ENCODE results near the gene SLC26A11. TPM values are rescaled to one million over a fixed set of nuclear protein-coding genes. Genes with fewer than 3 reads are reported as not detected.
A peak's percentile ranks its signal among the peaks of the same experiment; 100 is the strongest.

The SLC26A11 gene
- 7.2 TPM for total RNA-seq

DNA sequence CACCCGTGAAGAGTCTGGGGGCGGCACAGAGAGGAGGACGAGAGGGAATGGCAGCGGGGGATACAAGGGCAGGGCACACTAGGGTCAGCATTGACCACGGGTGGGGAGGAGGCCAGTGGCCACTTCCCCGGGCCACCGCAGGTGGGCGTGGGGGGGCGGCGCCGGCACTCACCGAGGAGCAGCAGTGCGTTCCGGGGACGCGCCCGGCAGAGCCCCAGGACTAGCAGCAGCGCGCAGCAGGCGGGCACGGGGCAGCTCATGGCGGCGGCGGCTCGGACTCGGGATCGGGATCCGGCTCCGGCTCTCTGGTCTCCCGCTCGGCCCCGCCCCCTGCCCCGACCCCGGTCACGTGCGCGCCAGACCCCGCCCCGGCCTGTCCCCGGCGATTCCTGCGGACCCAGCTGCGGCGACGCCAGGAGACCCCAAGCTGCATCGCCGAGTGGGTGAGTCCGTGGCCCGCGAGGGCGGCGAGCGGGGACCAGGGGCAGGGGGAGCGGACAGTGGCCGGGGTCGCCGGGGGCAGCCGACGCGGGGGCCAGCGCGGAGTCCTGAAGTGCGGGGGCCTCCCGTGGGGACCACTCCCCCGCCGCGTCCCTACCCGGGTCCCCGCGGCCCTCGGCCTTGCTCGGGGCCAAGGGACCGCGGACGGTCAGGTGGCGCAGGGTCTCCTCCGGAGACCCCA, at the start of gene SLC26A11, which contains the start of gene SGSH:
TSS of gene SLC26A11 (plus strand) at position 374 of the 682 bp plus-strand sequence. CDS start 1,134 bp downstream, outside the sequence.
TSS of gene SGSH (minus strand) at position 280 of the 682 bp plus-strand sequence. CDS start at position 260, 20 bp downstream.
- peak; percentile 76 for ATAC-seq

DNA sequence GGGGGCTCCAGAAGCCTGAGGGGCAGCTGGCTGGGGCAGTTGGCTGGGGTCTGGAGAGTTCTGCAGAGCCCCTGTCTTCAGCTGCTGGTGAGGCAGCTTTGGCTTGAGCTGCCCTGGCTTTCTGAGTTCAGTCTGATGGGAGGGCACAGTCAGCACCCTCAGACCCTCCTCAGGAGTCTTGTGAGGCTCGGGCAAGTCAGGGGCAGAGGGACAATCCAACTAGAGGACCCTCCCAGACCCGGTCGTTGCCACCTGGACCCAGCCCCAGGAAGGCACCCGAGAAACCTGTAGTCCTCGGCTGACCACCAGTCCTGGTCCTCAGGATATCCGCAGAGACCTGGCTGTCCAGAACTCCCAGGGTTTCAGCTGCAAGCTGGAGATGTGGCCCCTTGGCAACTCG, 48.5 kb upstream of the SLC26A11 start:
- ATAC-seq, result no peak

DNA sequence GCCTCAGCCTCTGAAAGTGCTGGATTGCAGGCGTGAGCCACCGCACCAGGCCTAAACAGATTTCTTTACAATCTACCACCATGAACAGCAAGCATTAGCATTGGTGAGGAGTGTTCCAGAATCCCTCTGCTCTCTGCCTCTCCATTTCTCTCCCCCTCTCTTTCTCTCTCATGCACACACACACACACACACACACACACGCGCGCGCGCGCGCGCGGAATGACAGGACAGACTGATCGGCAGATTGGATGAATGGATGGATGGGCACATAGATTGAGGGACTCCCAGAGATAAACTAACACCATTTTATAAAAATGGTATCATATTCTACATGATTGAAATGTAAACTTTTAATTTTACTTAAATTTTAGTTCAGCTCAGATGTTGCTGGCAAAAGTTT, 47.1 kb upstream of the SLC26A11 start:
- ATAC-seq, result no peak

DNA sequence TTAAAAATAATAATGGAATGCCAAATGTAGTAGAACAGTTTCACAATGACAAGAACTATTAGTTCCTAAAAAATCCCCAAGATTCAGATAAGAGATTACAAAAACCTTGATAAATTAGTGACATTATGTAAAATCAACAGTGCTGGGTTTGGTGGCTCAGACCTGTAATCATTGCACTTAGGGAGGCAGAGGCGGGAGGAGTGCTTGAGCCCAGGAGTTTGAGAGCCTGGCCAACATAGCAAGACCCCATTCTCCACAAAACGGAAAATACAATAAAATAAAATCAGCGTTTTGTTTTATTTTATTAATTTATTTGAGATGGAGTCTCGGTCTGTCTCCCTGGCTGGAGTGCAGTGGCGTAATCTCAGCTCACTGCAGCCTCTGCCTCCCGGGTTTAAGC, 46.3 kb upstream of the SLC26A11 start:
- ATAC-seq, result no peak

DNA sequence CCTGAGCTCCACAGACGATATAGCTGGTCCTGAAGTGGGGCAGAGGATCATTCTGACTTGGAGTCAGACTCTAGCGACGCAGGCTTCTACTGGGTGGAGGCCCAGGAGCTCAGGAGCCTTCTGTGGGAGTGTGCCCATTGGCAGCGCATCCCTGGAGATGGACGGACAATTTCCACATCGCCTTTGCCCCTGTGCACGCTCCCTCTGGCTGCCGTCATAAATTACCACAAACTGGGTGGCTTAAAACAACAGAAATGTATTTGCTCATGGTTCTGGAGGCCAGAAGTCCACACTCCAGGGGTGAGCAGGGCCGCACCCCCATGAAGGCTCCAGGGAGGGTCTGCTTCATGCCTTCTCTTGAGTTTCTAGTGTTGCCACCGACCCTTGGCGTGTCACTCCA, 43.5 kb upstream of the SLC26A11 start:
- no peak for ATAC-seq

DNA sequence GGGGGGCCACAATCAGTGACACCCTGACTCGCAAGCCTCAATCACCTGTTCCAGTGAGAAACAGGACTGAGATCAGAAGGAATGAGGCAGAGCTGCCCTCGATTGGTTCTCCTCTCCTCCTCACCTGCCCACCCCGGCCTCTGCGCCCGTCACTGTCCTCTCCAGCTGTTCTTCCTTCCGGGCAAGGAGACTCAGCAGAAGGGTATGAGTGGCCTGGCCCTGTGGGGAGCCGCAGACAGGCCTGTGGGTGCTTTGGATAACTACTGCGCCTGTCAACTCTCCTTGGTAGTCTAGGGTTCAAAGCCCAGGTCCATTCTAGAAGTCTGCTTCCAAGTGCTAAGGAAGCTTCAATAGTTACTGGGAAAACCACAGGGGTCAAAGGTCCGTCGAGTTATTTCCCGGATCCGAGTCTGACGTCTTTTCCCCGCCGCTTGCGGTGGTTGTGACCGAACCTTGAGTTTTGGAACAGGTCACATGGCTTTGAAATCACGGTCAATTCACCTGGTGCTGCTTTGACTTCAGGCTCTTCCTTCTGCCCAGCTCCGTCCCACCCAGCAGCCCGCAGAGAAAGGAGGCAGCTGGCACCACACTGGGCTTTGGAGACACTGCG, 42.1 kb upstream of the SLC26A11 start:
- no peak for ATAC-seq

DNA sequence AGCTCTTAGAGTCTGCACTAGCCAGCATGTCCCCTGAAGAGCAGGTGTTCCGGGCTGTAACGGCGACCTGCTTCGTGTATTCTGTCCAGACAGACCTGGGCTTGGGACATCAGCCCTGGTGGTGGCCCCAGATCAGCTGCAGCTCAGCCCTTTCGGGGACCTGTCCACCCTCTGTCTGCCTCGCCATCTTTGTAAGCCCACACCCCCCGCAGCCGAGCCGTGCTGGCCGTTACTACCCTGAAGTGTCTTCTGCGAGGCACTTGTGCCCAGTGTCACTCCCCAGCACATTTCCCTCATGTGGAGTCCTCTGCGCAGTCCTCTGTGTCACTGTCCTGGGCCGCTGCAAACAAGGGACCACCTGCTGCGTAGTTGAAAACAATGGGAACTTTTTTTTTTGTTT, 40.0 kb upstream of the SLC26A11 start:
- no peak for ATAC-seq

DNA sequence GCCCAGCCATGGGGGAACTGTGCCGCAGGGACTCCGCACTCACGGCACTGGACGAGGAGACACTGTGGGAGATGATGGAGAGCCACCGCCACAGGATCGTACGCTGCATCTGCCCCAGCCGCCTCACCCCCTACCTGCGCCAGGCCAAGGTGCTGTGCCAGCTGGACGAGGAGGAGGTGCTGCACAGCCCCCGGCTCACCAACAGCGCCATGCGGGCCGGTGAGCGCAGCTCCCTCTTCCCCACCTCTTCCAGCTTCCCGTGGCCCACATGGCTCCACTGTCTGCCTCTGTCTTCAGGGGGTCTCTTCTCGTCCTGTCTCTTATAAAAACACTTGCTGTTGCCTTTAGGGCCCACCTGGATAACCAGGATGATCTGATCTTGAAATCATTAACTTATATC, 38.8 kb upstream of the SLC26A11 start:
- no peak for ATAC-seq

DNA sequence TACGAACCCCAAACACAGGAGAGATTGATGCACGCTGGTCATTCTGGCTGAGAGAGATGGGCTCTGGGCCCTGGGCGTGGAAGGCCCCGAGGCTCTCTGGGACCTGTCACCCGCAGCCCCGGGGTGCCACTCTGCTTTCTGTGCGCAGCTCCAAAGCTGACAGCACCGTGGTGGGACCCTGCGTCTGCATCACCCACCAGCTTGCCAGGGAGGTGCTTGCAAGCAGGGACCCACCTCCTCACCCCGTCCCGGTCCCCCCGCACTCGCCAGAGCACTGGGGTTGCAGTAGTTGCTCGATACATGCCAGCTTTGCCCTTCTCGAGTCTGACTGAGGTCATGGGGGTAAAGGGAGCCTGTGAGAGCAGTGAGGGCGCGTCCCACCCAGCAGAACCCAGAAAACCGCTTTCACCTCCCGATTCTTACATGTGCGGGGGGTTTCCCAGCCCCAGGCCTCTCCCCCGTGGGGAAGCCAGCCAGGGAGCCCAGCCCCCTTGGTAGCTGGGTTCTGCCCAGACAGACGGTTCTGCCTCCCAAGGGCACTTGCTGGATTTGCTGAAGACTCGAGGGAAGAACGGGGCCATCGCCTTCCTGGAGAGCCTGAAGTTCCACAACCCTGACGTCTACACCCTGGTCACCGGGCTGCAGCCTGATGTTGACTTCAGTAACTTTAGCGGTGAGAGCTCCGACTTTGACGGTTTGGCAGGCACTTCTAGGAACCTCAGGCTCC, 37.9 kb upstream of the SLC26A11 start:
- ATAC-seq, result no peak

DNA sequence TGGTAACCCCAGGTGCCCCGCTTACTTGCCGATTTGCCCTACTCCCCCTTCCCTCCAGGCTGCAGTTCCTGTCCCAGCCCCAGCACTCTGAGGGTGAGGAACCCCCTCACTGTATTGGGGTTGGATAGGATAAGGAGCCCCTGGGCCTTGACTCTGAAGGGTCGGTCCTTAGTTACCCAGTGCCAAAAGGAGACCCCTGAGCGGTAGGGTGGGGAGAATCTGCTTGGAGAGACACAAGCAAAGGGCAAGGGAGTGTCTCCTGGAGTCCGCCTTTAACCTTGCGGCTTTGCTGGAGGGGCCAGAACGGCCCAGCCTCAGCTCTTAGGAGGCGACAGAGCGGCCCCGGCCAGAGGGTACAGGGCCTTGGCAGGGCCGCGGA, 37.4 kb upstream of the SLC26A11 start:
- no peak for ATAC-seq

DNA sequence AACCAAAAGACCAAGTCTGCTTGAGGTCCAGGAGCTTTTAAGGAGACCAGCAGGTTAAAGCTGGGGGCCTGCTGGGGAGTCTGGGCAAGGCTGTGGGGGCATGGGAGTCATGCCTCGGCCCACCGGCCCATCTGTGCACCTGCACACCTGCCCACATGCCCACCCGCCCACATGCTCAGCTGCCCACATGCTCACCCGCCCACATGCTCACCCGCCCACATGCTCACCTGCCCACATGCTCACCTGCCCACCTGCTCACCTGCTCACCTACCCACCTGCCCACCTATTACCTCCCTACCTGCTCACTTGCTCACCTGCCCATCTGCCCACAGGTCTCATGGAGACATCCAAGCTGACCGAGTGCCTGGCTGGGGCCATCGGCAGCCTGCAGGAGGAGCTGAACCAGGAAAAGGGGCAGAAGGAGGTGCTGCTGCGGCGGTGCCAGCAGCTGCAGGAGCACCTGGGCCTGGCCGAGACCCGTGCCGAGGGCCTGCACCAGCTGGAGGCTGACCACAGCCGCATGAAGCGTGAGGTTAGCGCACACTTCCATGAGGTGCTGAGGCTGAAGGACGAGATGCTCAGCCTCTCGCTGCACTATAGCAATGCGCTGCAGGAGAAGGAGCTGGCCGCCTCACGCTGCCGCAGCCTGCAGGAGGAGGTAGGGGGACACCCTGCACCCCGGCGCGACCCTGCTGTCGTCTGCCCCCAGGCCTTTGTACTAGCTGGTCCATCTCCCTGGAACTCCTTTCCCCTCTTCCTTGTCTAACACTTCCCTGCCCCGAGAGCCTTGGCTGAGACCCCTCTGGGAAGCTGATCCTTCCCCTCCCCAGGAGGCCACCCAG, 36.4 kb upstream of the SLC26A11 start:
- ATAC-seq, result no peak

DNA sequence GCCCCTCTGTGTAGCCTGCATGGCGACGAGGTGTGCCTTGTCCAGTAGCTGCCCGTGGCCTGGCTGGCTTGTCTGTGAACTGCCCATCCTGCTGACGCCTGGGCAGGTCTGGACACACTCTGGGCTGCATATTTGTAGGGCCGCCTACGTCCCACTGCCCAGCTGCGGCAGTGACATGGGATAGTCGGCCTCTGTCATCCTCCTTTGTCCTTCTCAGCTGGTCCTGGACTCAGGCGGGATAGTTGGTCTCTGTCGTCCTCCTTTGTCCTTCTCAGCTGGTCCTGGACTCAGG, 35.9 kb upstream of the SLC26A11 start:
- ATAC-seq, result no peak

DNA sequence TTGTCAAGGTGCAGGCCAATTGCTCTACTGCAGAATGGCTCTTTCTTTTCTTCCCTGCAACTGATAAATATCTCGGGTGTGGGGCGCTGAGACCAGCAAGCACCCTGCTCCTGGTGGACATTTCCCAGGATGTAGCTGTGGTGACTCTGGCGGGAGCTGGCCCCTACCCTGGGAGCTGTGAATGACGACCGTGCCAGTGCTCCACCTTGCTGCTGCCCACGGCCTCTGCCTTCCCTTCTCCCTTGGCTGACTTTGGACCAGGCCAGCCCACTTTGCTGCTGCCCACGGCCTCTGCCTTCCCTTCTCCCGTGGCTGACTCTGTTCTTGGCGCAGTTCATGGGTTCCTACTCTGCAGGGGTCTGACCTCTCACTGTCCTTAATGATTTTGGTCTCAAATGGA, 34.3 kb upstream of the SLC26A11 start:
- no peak for ATAC-seq

DNA sequence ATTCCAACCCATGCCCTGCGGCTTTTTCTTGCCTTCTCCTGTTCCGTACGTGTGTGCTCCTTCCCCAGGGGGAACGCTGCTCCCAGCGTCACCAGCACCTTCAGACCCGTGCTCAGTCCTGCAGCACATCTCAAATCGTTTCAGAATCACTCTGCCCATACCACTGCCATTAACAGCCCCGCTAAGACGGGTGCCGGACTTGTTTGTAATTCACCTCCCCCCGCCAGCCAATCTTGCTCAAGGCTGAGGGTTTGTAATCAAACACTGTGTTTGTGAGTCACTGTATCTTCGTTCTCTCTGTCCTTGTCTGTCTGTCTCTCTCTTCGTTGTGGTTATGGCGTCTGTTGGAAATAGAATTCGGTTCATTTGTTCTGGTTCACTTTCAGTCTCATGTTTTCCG, 33.1 kb upstream of the SLC26A11 start:
- ATAC-seq, result peak; percentile 35

DNA sequence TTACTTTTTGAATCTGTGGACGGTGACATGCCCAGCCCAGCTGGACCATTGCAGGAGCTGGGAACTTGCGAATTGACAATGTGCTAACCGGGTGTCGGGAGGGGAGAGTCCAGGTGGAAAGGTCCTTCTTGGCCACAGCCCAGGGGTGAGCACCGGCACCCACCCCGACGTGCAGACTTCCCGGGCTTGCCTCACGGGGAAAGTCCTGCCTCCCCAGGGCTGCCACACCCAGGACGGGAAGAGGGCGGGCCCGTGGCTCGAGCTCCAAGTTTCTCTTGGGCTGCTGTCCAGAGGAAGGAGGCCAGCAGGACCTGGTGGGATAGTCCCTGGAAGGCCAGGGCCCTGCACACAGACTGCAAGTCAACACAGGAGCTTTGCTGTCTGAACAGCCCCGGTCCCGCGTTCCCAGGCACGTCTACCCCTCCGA, 32.7 kb upstream of the SLC26A11 start:
- peak; percentile 59 for ATAC-seq

DNA sequence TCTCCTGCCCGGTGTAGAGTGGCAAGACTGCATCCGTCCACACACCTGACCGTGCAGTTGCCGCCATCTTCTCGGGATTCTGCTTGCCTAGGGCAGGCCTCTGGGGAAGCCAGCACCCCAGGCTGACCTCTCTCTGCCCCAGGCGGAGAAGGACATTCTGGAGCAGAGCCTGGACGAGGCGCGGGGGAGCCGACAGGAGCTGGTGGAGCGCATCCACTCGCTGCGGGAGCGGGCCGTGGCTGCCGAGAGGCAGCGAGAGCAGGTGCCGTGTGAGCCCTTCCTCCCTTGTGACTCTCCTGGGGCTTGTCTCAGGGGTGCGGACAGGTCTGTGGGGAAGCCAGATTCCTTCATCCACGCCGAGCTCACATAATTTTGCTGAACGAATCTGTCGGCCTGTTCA, 30.6 kb upstream of the SLC26A11 start:
- ATAC-seq, result no peak

DNA sequence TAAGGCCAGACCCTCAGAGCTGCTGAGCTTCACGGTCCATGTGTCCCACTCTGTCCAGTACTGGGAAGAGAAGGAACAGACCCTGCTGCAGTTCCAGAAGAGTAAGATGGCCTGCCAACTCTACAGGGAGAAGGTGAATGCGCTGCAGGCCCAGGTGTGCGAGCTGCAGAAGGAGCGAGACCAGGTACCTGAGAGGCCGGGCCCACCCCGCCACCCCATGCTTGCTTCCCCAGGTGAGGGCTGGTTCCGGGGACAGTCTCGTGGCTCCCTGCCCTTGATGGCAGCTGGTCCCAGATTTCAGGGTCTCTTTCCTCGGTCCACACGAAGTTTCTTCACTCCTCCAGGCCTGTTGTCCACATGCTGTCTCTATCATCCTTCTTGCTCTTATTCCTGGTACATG, 29.5 kb upstream of the SLC26A11 start:
- ATAC-seq, result no peak

DNA sequence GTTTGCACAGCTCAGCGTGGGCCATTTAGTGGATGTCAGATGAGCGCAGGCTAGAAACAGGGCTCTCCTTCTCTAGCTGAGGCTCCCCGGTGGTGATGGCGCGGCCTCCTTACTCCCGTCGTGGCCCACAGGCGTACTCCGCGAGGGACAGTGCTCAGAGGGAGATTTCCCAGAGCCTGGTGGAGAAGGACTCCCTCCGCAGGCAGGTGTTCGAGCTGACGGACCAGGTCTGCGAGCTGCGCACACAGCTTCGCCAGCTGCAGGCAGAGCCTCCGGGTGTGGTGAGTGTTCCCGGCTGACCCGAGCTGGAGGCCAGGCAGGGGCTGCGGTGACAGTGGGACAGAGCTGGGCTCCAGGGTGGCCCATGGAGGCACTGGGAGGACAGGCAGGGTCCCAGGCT, 29.0 kb upstream of the SLC26A11 start:
- ATAC-seq, result peak; percentile 1

DNA sequence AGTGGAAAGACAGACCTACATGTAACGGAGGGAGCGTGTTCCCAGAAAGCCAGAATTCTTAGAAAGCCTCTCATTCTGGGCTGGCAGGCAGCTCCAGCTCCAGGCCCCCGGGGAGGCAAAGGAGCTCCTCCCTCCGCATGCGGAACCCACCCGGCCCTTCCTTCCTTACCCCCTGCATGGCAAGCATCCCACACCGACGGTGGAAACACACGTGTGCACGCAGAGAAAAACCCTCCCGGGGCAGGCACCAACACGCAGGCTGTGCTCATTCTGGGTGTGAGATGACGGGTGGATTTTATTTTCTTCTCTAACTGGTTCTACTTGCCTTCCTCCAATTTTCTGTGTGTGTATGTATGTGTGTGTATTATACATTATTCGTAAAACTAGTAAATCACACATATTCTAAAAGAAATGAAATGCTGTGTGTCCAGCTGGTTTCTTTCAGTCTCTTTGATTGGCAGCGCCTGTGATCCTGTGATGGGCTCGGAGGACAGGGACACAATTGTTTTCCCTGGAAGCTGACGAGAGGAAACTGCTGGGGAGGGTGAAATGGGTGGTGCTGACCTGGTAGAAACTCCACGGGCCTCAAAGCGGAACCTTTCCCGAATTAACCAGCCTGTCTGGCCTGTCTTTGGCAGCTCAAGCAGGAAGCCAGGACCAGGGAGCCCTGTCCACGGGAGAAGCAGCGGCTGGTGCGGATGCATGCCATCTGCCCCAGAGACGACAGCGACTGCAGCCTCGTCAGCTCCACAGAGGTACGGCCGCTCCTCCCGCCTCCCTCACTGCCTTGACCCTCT, 28.2 kb upstream of the SLC26A11 start:
- peak; percentile 77 for ATAC-seq

DNA sequence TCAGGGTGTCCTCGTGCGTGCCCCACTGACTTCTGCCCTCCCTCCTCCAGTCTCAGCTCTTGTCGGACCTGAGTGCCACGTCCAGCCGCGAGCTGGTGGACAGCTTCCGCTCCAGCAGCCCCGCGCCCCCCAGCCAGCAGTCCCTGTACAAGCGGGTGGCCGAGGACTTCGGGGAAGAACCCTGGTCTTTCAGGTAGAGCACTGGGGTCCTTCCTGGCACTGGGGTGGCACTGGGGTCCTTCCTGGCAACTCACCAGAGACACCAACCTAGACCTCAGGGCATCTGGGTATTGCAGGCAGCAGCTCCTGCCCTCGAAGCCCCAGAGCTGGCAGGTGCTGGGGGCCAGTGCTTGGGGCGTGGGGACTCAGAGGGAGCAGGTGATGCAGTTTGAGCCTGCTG, 25.1 kb upstream of the SLC26A11 start:
- no peak for ATAC-seq

DNA sequence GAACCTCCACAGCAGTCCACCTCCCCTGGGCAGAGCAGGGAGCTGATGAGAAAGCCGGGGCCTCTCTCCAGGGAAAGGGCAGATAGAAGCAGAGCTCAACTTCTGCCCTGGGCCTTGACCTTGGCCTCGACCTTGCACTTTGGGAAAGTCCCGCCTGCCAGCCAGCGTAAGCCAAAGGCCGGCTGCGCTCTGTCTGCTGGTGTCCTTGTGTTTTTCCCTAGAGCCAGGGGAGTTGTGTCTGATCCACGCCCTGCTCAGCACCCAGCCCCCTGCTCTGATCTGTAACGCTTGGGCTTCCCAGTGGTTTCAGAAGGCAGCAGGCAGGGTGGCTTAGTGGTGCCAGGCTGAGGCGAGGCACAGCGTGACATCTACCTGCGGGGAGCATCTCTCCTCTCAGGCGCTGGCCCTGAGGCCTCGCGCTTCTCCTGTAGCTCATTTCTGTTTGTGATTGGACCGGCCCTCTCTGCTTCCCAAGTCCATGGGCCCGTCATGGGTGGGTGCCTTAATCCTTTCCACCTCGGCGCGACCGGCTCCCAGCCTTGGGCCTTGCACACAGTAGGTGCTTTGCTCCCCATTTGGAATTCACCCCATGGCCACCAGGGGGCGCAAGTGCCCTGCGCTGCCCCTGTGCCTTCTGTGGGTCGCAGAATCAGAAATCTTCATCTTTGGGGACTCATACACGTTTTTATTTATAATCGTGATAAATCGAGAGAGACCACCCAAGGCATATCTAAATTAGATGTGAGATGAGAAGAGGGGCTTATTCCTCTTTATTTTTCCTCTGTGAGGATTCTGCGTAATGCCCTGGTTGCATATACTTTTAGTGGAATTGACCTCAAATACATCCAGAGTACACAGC, 24.3 kb upstream of the SLC26A11 start:
- no peak for ATAC-seq
